GM21423 (cell line): Measurements from ENCODE around the gene TENM4.
"Not testable (repeated sequence)": the region's sequence is repeated elsewhere in the genome, so short reads cannot be mapped to it uniquely, and the experiment has no call there.

Experiments
- ATAC-seq: cut with Tn5 transposase; IDR thresholded peaks from one replicate; pipeline ENCODE4 v1.9.1; 2021; ENCODE audit warnings: mild to moderate bottlenecking, moderate library complexity; ENCODE audit not compliant: unreplicated experiment

The TENM4 gene

GRCh38 chr11:79221444-79222130 lies 219.2 kb downstream of the TENM4 start:
- no peak for ATAC-seq

GRCh38 chr11:79220171-79220570 lies 220.7 kb downstream of the TENM4 start:
- ATAC-seq, result no peak

DNA sequence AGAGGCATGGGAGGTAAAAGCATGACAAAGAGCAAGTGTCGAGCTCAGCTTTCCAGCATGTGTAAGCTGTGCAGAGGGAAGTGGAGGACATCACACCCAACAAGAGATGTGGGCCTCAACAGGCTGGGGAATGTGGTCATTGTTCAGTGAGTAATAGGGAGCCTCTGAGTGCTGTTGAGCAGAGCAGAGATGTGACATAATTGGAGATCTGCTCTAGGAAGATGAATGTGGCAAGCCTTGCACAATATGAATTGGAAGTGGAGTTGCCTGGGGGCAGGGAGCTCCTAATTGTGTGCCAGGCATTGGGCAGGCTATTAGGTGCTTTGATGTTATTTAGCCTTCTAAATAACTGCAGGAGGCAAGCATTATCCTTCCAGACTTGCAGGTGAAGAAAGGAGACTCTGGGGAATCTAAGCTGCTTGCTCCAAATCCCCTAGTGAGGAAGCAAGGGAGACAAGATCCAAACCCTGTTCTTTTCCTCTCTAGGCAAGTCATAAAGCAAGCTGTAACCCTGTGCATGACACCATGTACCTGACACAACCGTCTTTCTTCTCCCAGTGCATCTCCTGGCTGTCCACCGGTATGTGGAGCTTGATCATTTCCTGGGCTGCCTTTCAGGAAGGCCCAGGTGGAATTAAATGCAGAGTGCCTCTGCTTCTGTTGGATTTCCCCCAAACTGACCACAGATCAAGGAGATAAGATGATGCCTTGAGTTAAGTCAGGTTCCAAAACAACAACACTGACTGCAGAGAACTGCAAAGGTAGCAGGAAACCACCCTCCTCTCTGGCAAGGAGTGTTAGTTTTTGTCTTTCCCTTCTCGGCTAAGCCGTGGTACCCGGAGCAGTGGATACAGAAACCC lies 221.4 kb downstream of the TENM4 start:
- ATAC-seq, result no peak

GRCh38 chr11:79212741-79213190 lies 228.1 kb downstream of the TENM4 start:
- no peak for ATAC-seq

- ATAC-seq, result no peak
Observed at GRCh38 chr11:79209540-79210266, 231.1 kb downstream of the TENM4 start.

GRCh38 chr11:79208126-79208525 lies 232.7 kb downstream of the TENM4 start:
- no peak for ATAC-seq

- no peak for ATAC-seq
Observed at GRCh38 chr11:79206951-79207350, 233.9 kb downstream of the TENM4 start.

GRCh38 chr11:79205786-79206185 lies 235.0 kb downstream of the TENM4 start:
- no peak for ATAC-seq

DNA sequence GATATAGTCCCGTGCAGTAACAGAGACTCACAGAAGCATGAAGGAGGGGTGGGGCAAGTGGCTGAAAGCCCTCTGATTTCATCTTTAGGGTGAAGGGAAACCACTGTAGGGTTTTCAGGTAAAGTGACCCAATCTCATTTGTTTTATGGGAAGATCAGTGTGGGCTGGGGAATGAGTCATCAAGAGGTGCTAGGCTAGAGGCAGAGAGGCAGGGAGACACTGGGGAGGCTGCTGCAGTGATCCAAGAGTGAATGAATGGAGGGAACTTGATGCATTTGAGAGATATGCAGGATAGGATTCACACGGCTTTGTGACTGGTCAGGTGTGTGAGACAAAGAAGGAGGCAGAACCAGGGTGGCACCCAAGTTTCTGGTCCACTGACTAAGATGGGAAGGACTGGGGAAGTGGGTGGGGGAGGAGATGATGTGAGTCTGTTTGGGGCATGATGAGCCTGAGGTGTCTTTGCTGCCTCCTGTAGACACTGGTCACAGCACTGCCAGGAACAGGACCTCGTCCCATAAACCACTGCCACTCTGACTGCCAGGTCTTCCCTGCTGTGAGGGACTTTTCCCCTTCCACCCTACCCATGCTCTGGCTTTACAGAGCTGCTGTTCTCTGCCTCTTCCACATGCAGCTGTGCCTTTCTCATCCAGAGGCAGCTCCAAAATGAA lies 239.0 kb downstream of the TENM4 start:
- ATAC-seq, result peak; percentile 47

- ATAC-seq, result no peak
Observed at GRCh38 chr11:79200398-79201070, 240.3 kb downstream of the TENM4 start.

GRCh38 chr11:79199729-79200354 lies 241.0 kb downstream of the TENM4 start:
- no peak for ATAC-seq

GRCh38 chr11:79198898-79199250 lies 242.0 kb downstream of the TENM4 start:
- no peak for ATAC-seq

GRCh38 chr11:79198203-79198897 lies 242.5 kb downstream of the TENM4 start:
- no peak for ATAC-seq

GRCh38 chr11:79196950-79197349 lies 243.9 kb downstream of the TENM4 start:
- ATAC-seq, result no peak

DNA sequence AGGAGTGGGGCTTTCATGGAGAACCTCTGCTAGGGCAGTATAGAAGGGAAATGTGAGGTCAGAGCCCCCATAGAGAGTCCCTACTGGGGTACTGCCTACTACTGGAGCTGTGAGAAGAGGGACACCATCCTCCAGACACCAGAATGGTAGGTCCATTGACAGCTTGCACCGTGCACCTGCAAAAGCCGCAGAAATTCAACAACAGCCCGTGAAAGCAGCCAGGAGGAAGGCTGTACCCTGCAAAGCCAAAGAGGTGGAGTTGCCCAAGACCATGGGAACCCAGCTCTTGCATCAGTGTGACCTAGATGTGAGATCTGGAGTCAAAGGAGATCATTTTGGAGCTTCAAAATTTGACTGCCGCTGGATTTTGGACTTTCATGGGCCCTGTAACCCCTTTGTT lies 245.6 kb downstream of the TENM4 start:
- no peak for ATAC-seq

DNA sequence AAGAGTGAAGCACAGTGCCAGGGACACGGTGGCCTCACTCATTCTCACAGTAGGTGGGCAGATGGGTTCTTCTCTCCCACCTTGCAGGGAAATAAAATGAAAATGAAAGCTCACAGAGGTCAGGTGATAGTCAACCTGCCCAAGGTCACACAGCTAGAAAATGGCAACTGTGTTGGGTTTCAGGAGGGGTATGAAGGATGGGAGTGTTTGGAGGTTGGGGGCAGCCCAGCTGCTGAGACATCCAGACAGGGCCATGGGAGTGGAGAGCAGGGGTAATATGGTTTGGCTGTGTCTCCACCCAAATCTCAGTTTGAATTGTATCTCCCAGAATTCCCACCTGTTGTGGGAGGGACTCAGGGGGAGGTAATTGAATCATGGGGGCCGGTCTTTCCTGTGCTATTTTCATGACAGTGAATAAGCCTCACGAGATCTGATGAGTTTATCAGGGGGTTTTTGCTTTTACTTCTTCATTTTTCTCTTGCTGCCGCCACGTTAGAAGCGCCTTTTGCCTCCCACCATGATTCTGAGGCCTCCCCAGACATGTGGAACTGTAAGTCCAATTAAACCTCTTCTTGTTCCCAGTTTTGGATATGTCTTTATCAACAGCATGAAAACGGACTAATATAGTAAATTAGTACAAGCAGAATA lies 247.0 kb downstream of the TENM4 start:
- no peak for ATAC-seq

GRCh38 chr11:79192836-79193235 lies 248.0 kb downstream of the TENM4 start:
- ATAC-seq, result no peak

DNA sequence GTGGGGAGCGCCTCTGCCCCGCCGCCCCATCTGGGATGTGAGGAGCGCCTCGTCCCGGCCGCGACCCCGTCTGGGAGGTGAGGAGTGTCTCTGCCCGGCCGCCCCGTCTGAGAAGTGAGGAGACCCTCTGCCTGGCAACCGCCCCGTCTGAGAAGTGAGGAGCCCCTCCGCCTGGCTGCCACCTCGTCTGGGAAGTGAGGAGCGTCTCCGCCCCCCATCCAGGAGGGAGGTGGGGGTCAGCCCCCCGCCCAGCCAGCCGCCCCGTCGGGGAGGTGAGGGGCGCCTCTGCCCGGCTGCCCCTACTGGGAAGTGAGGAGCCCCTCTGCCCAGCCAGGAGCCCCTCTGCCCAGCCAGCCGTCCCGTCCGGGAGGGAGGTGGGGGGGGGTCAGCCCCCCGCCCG lies 249.1 kb downstream of the TENM4 start:
- ATAC-seq, result not testable (repeated sequence)

- ATAC-seq, result not testable (repeated sequence)
Observed at GRCh38 chr11:79190553-79190952, 250.3 kb downstream of the TENM4 start.
